ENCODE measurements around the gene CDC34.

Gene CDC34

DNA sequence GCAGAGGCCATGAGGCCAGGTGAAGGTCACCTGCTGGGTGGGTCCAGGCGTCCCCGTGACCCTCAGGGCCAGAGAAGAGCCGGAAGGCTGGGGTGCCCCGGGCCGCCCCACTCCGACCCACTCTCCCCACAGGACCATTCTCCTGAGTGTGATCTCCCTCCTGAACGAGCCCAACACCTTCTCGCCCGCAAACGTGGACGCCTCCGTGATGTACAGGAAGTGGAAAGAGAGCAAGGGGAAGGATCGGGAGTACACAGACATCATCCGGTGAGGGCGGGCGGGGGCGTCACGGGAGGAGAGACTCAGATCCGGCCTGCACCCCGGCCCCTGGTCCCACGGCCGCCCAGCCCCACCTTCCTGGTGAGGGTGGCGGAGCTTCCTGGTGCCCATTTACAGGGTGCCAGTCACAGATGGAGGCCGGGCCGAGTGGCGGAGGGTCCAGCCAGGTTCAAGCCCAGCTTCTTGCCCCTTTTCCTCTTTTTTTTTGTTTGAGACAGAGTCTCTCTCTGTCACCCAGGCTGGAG, 5.4 kb downstream of the CDC34 start:
- DNase-seq (ENCODE audit: low read depth) = no peak
- H3K4me3 ChIP-seq (ENCODE audit: control insufficient read depth, low read depth, low read length) = no peak overlapping the region
- TF ChIP-seq, protein P1, sequence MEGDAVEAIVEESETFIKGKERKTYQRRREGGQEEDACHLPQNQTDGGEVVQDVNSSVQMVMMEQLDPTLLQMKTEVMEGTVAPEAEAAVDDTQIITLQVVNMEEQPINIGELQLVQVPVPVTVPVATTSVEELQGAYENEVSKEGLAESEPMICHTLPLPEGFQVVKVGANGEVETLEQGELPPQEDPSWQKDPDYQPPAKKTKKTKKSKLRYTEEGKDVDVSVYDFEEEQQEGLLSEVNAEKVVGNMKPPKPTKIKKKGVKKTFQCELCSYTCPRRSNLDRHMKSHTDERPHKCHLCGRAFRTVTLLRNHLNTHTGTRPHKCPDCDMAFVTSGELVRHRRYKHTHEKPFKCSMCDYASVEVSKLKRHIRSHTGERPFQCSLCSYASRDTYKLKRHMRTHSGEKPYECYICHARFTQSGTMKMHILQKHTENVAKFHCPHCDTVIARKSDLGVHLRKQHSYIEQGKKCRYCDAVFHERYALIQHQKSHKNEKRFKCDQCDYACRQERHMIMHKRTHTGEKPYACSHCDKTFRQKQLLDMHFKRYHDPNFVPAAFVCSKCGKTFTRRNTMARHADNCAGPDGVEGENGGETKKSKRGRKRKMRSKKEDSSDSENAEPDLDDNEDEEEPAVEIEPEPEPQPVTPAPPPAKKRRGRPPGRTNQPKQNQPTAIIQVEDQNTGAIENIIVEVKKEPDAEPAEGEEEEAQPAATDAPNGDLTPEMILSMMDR (IDR thresholded peaks at IDR 0.05; ENCODE audit: control insufficient read depth, insufficient read depth, low read depth, low read length, missing control alignments) = no peak

DNA sequence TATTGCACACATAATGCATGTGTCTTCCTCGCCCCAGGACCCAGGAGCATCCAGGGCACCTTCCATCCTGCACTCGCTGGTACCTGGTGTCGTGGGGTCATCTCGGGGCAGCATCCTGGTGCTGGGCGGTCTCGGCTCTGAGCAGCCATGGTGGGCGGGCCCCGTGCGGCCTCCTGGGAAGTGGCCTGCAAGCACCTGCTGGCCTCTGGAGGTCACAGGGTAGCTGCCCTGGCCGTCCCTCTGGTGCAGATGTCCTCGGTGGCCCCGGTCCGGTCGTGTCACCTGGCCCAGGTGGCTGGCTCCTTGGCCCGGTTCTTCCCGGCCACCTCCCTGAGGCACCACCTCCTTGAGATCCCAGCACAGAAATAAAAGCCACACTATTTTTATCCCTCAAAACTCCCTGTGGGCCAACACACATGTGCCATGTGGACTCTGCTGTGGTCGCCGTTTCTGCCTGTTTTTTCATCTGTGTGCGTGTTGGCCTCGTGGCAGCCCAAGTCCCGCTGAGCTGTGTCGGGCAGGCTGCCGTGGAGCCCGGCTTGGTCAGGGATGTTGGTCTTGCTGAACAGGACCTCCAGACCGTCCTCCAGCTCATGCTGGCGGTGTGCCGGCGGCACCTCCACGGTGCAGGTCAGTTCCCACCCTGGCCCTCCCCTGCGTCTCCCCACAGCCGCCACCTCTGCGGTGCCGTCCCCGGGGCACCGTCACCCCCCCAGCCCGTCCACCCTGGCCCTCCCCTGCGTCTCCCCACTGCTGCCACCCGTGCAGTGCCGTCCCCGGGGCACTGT, 7.3 kb downstream of the CDC34 start:
- no peak for DNase-seq (ENCODE audit: low read depth)
- H3K4me3 ChIP-seq (ENCODE audit: control insufficient read depth, low read depth, low read length) = no peak overlapping the region
- TF ChIP-seq, protein P1 (IDR thresholded peaks at IDR 0.05; ENCODE audit: control insufficient read depth, insufficient read depth, low read depth, low read length, missing control alignments) = no peak

DNA sequence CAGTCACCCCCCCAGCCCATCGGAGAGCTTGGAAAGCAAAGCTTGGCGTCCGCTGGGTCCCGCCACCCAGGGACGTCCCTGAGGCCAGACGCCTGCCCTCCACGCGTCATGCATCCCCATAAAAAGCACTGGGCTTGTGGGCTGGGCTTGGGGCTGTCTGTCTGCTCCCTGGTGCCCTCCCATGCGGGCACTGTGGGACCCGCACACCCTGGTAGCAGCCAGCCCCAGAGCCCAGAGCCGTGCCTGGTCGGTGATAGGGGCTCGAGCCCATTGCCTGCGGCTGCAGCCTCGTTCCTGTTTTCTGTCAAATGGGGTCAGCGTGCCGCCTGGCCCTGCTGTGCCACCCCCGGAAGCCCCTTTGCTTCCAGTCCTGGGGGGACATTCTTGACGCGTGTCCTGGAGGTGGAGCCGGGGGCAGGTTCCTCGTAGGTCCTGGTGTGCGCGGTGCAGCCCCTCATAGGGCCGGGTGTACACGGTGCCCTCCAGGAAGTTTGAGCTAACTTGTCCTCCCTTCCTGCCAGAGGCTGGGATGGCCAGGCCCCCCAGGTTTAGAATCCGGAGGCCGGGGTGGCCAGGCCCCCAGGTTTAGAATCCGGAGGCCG, 8.0 kb downstream of the CDC34 start:
- TF ChIP-seq, protein P1 (IDR thresholded peaks at IDR 0.05; ENCODE audit: control insufficient read depth, insufficient read depth, low read depth, low read length, missing control alignments) = no peak
- no peak overlapping the region for H3K4me3 ChIP-seq (ENCODE audit: control insufficient read depth, low read depth, low read length)
- no peak for DNase-seq (ENCODE audit: low read depth)

DNA sequence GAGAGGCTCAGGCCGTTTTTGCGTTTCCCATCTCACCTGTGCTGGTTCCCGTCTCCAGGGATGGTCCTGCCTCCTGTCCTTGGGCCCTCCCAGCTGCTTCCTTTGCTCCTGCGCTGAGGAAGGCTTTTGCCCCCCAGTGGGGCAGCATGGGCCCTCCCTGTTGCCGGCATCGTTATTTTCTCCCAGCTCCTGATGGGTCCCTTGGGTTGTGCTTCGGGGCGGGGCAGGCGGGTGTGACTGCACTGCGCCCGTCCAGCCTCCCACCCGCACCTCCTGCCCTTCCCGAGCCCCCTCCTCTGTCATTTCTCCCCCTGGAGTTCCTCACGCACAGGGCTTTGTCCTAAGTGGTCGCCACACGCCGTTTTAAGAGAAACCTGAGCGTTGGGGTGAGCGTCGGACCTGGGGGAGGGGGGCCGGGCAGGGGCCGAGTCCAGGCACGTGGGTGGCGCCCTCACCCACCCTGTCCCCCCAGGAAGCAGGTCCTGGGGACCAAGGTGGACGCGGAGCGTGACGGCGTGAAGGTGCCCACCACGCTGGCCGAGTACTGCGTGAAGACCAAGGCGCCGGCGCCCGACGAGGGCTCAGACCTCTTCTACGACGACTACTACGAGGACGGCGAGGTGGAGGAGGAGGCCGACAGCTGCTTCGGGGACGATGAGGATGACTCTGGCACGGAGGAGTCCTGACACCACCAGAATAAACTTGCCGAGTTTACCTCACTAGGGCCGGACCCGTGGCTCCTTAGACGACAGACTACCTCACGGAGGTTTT, 9.5 kb downstream of the CDC34 start:
- no peak overlapping the region for H3K4me3 ChIP-seq (ENCODE audit: control insufficient read depth, low read depth, low read length)
- TF ChIP-seq, protein P1 (IDR thresholded peaks at IDR 0.05; ENCODE audit: control insufficient read depth, insufficient read depth, low read depth, low read length, missing control alignments) = no peak
- DNase-seq (ENCODE audit: low read depth) = no peak

DNA sequence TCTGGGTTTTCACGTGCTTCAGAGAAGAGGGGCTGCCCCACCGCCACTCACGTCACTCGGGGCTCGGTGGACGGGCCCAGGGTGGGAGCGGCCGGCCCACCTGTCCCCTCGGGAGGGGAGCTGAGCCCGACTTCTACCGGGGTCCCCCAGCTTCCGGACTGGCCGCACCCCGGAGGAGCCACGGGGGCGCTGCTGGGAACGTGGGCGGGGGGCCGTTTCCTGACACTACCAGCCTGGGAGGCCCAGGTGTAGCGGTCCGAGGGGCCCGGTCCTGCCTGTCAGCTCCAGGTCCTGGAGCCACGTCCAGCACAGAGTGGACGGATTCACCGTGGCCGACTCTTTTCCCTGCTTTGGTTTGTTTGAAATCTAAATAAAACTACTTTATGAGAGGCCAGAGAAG, 10.1 kb downstream of the CDC34 start:
- DNase-seq (ENCODE audit: low read depth) = no peak
- TF ChIP-seq, protein P1 (IDR thresholded peaks at IDR 0.05; ENCODE audit: control insufficient read depth, insufficient read depth, low read depth, low read length, missing control alignments) = no peak
- H3K4me3 ChIP-seq (ENCODE audit: control insufficient read depth, low read depth, low read length) = no peak overlapping the region

DNA sequence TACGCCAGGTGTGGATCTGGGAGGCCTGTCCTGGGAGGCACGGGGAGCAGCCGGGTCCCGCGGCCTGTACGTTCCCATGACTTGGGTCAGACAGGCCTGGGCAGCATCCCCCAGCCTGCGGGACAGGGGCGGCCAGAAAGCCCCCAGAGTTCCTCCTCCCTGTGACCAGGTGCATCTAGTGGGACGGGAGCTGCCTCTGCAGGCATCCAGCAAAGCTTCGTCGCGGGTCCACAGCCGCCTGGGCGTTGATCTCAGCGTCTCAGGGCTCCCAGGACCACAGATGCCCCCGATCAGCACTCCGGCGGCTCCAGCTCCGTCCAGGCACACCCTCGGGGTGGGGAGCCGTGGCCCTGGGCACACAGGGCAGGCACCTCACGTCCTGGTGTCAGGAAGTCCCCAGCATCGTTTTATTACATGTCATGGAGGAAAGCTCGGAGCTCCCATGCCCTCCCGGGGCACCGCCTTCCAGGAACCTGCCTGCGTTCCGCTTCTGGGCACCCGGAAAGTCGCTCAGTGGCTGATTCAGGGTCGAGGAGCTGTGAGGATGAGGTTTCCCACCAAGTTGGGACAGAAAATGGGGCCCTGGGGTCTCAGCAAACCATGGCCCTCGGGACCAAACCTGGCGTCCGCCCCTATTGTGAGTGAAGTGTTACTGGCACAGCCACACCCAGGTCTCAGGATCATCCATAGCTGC, 10.8 kb downstream of the CDC34 start:
- DNase-seq (ENCODE audit: low read depth) = no peak
- TF ChIP-seq, protein P1 (IDR thresholded peaks at IDR 0.05; ENCODE audit: control insufficient read depth, insufficient read depth, low read depth, low read length, missing control alignments) = no peak
- no peak overlapping the region for H3K4me3 ChIP-seq (ENCODE audit: control insufficient read depth, low read depth, low read length)
